Measurements from ENCODE around the gene POLD4. TPM values are rescaled to one million over a fixed set of nuclear protein-coding genes. Genes with fewer than 3 reads are reported as not detected.

Gene POLD4
- total RNA-seq, 1 experiment from 2014 or later = 44.2 TPM

DNA sequence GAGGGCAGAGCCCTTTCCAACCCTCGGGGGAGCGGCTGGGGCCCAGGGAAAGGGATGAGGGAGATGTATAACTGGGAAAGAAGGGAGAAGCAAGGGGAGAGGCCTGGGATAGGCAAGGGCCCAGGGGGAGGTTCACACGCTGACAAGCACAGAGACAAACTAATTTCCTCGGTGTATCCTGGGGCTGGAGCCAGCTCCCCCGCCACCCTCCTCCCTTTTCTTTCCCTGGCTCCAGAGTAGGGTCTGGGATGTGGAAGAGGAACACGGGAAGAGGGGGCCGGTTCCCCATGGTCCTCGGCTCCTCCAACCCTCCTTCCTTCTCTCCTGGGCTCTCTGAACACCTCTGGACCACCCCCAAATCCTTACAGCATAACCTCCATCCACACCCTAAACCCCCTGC, 13.2 kb upstream of the POLD4 start (continued):
- TF ChIP-seq CBX3 (IDR thresholded peaks at IDR 0.05; ENCODE audit: low read depth) = no peak
- TF ChIP-seq, protein P1, sequence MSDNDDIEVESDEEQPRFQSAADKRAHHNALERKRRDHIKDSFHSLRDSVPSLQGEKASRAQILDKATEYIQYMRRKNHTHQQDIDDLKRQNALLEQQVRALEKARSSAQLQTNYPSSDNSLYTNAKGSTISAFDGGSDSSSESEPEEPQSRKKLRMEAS (IDR thresholded peaks at IDR 0.05) = no peak
- TF ChIP-seq JUND (IDR thresholded peaks at IDR 0.05) = no peak
- TF ChIP-seq ELF1 (IDR thresholded peaks at IDR 0.05; ENCODE audit: borderline replicate concordance, low read depth) = no peak
- TF ChIP-seq, protein P2, sequence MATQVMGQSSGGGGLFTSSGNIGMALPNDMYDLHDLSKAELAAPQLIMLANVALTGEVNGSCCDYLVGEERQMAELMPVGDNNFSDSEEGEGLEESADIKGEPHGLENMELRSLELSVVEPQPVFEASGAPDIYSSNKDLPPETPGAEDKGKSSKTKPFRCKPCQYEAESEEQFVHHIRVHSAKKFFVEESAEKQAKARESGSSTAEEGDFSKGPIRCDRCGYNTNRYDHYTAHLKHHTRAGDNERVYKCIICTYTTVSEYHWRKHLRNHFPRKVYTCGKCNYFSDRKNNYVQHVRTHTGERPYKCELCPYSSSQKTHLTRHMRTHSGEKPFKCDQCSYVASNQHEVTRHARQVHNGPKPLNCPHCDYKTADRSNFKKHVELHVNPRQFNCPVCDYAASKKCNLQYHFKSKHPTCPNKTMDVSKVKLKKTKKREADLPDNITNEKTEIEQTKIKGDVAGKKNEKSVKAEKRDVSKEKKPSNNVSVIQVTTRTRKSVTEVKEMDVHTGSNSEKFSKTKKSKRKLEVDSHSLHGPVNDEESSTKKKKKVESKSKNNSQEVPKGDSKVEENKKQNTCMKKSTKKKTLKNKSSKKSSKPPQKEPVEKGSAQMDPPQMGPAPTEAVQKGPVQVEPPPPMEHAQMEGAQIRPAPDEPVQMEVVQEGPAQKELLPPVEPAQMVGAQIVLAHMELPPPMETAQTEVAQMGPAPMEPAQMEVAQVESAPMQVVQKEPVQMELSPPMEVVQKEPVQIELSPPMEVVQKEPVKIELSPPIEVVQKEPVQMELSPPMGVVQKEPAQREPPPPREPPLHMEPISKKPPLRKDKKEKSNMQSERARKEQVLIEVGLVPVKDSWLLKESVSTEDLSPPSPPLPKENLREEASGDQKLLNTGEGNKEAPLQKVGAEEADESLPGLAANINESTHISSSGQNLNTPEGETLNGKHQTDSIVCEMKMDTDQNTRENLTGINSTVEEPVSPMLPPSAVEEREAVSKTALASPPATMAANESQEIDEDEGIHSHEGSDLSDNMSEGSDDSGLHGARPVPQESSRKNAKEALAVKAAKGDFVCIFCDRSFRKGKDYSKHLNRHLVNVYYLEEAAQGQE (IDR thresholded peaks at IDR 0.05; ENCODE audit: low read depth) = no peak
- no peak for TF ChIP-seq POLR2A (IDR thresholded peaks at IDR 0.05; ENCODE audit: borderline replicate concordance, extremely low read depth, insufficient read depth, insufficient read length)
- TF ChIP-seq EGR1 (IDR thresholded peaks at IDR 0.05; ENCODE audit: low read depth) = no peak
- TF ChIP-seq, protein P3, sequence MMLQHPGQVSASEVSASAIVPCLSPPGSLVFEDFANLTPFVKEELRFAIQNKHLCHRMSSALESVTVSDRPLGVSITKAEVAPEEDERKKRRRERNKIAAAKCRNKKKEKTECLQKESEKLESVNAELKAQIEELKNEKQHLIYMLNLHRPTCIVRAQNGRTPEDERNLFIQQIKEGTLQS (IDR thresholded peaks at IDR 0.05) = no peak
- no peak for TF ChIP-seq RAD21 (IDR thresholded peaks at IDR 0.05; ENCODE audit: low read depth)
- no peak for TF ChIP-seq SRF (IDR thresholded peaks at IDR 0.05; ENCODE audit: low read depth)

DNA sequence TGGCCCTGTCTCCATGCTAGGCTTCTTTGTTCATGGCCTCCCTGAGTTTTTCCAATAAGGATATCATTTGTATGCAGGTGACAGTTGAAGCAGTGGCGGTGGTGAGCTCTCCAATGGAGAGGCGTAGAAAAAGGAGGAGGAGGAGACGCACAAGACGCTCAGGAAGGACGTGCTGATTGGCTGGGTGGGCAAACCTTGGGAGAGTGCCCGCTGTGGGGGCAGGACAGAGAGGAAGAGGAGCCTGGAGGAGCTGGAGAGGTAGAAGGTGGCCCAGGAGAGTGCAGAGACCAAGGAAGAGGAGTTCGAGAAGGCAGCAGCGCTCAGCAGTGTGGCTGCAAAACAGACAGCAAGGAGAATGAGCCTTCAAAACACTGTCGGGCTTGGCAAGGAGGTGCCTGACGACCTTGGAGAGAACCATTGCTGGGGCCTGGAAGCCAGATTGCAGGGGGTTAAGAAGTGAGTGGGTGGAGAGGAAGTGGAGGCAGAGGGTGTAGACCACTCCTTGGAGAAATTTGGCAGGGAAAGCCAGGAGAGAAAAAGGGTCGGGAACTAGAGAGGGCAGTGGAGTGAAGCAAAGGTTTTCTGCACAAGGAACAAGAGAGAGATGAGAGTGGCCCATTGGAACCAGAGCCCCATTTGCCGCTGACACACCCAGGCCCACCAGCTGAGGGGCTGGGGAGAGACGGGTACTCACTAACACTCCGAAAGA, 12.5 kb upstream of the POLD4 start:
- CTCF ChIA-PET = interaction anchor here (0.5 kb wide), 1 partner anchor 9 kb away, joined by 4 read pairs; no protein-coding TSS in a partner anchor
- H3K79me2 ChIP-seq (ENCODE audit: insufficient read depth, low read length) = peaks cover 39% of the 10 kb centered on the region

More for the DNA sequence above, 12.5 kb upstream of the POLD4 start:
- Histone ChIP-seq H3K9me3 (ENCODE audit: control insufficient read depth in 1 of 2, insufficient read depth in 1 of 2, low read depth in 1 of 2, low read length in 2 of 2) (no peaks in the 10 kb centered on the region), H3K9ac (ENCODE audit: low read length) (no peak overlapping the region), H3K27me3 (ENCODE audit: insufficient read depth, low read length) (no peaks in the 10 kb centered on the region), H3K9me2 (ENCODE audit: insufficient read depth) (no peaks in the 10 kb centered on the region), H2AFZ (ENCODE audit: low read depth, low read length, poor library complexity, severe bottlenecking) (no peak overlapping the region), H3K4me3 (replicated peaks in 1 of 2; ENCODE audit: low read depth in 1 of 2, low read length in 2 of 2) (no peak overlapping the region), H3K4me2 (ENCODE audit: low read length) (no peak overlapping the region), H3K36me3 (ENCODE audit: control insufficient read depth in 1 of 2, insufficient read depth in 2 of 2, low read length in 2 of 2) (peaks cover 0 to 12% of the 10 kb centered on the region in 2 experiments; a peak in 2 of 4 replicates), H3K27ac (ENCODE audit: low read depth, low read length) (no peak overlapping the region), H4K20me1 (ENCODE audit: insufficient read depth) (no peaks in the 10 kb centered on the region), H3K4me1 (ENCODE audit: control insufficient read depth in 1 of 2, insufficient read depth in 2 of 2, low read length in 2 of 2) (peaks cover 2 to 51% of the 10 kb centered on the region in 2 experiments)
- ATAC-seq (no peak), DNase-seq (ENCODE audit: low read depth, low spot score) (no peak)
- intact Hi-C loops (cut with micrococcal nuclease) = no loop called here
- no TSS peak for BruUV-seq (replicated peaks)
- RAD21 ChIA-PET (ENCODE audit: low non-redundant PET in 1 of 2, low total read pairs in 2 of 2, uncharacterized antibody in 2 of 2, unreplicated experiment in 2 of 2) = no interaction called here
- no peak for TF ChIP-seq CBX3 (IDR thresholded peaks at IDR 0.05; ENCODE audit: low read depth)
- no peak for TF ChIP-seq FOSL1 (IDR thresholded peaks at IDR 0.05; ENCODE audit: low read depth)
- no peak for TF ChIP-seq JUND (IDR thresholded peaks at IDR 0.05)
- POLR2A ChIA-PET = no interaction called here
